RWPE2 (cell line): ENCODE measurements around the gene CHAF1B.
"Not testable (repeated sequence)": the region's sequence is repeated elsewhere in the genome, so short reads cannot be mapped to it uniquely, and the experiment has no call there.

ENCODE experiments used
- ATAC-seq: fragments of 200-7000 bp; cut with Tn5 transposase; 3 replicates; pipeline ENCODE4 v1.9.1; 2021; ENCODE audit warnings: low read depth
- DNase-seq: peaks from one replicate; pipeline ENCODE4 v3.0.0-alpha.2; 2020; ENCODE audit warnings: low spot score
- H3K27ac ChIP-seq: fragments of 450-650 bp; 2 replicates; pipeline ENCODE4 v1.5.1; 2017; ENCODE audit warnings: mild to moderate bottlenecking; ENCODE audit not compliant: poor library complexity, severe bottlenecking
- H3K27me3 ChIP-seq: fragments of 250-450 bp; sonication (Bioruptor Pico); 2 replicates; pipeline ENCODE4 v1.5.1; 2021; ENCODE audit warnings: mild to moderate bottlenecking, moderate library complexity; ENCODE audit not compliant: insufficient read depth, poor library complexity, severe bottlenecking
- H3K36me3 ChIP-seq: fragments of 250-450 bp; sonication (Bioruptor Pico); 2 replicates; pipeline ENCODE4 v1.5.1; 2020; ENCODE audit warnings: low read depth, mild to moderate bottlenecking, moderate library complexity
- H3K4me1 ChIP-seq: fragments of 250-450 bp; sonication (Bioruptor Pico); 2 replicates; pipeline ENCODE4 v1.5.1; 2021; ENCODE audit warnings: mild to moderate bottlenecking, moderate library complexity; ENCODE audit not compliant: insufficient read depth, poor library complexity, severe bottlenecking
- H3K4me3 ChIP-seq: fragments of 250-450 bp; sonication (Bioruptor Pico); 2 replicates; pipeline ENCODE4 v1.5.1; 2021; ENCODE audit warnings: mild to moderate bottlenecking, moderate library complexity; ENCODE audit not compliant: severe bottlenecking
- H3K9me3 ChIP-seq: fragments of 250-450 bp; sonication (Bioruptor Pico); 2 replicates; pipeline ENCODE4 v1.5.1; 2021; ENCODE audit warnings: mild to moderate bottlenecking, moderate library complexity; ENCODE audit not compliant: severe bottlenecking
- TF ChIP-seq, protein P1 (sequence below): fragments of 450-650 bp; IDR thresholded peaks from one replicate; pipeline ENCODE4 v1.5.1; 2017; ENCODE audit warnings: mild to moderate bottlenecking, moderate library complexity; ENCODE audit not compliant: poor library complexity, severe bottlenecking

CHAF1B gene

DNA sequence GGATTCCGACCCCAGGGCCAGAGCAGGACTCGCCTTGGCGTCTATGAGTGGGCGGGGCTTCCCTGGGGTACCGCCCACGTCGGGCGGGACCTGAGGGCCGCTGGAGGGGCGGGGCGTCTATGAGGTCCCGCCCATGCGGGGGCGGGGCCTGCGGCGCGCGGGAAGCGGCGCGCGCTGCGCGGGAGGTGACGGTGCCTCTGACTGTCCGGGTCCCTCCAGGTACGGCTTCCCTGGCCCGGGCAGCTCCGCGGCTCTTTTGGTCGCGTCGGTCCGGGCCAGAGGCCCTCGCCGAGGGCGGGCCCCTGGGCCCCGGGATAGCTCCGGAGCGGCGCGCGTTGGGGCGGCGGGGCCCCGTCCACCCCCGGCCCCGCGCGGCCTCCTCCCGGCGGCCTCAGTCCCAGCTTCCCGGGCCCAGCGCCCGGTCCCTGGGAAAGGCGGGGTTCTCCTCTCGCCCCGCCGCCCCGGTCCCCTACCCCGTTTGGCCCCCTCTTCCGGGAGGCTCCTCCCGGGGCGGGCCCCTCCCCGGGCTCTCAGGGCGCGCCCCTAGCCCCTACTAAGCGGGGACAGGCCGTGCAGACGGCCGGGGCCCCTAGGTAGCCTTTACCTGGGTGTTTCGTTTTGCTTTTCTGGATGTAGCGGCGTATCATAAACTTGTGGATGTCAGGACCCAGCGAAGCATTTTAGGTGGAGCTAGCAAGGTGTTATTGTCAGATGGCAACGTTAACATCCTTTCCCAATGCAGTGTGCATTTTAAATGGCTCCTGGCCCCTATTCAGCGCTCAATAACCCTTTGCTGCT is at the start of gene CHAF1B:
TSS of gene CHAF1B (plus strand) at position 160 of the 798 bp plus-strand sequence. CDS start 745 bp downstream, outside the sequence.
- Histone ChIP-seq H3K4me3 (peak within 1 kb of the TSS; percentile 81), H3K27ac (peak within 1 kb of the TSS; percentile 33), H3K36me3 (peaks cover 30% of the 10 kb centered on the region), H3K4me1 (no peaks in the 10 kb centered on the region), H3K27me3 (no peaks in the 10 kb centered on the region), H3K9me3 (no peaks in the 10 kb centered on the region)
- TF ChIP-seq, protein P1, sequence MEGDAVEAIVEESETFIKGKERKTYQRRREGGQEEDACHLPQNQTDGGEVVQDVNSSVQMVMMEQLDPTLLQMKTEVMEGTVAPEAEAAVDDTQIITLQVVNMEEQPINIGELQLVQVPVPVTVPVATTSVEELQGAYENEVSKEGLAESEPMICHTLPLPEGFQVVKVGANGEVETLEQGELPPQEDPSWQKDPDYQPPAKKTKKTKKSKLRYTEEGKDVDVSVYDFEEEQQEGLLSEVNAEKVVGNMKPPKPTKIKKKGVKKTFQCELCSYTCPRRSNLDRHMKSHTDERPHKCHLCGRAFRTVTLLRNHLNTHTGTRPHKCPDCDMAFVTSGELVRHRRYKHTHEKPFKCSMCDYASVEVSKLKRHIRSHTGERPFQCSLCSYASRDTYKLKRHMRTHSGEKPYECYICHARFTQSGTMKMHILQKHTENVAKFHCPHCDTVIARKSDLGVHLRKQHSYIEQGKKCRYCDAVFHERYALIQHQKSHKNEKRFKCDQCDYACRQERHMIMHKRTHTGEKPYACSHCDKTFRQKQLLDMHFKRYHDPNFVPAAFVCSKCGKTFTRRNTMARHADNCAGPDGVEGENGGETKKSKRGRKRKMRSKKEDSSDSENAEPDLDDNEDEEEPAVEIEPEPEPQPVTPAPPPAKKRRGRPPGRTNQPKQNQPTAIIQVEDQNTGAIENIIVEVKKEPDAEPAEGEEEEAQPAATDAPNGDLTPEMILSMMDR = no peak
- ATAC-seq (peak; percentile 84), DNase-seq (peak; percentile 76)

GRCh38 chr21:36337099-36337509 is 48.1 kb upstream of the CHAF1B start:
- DNase-seq = no peak
- Histone ChIP-seq H3K36me3 (peaks cover 82% of the 10 kb centered on the region), H3K9me3 (no peaks in the 10 kb centered on the region), H3K27me3 (no peaks in the 10 kb centered on the region), H3K4me3 (no peak overlapping the region), H3K27ac (peak overlapping the region; percentile 91), H3K4me1 (peaks cover 23% of the 10 kb centered on the region)
- ATAC-seq = peak; percentile 98
- TF ChIP-seq, protein P1 = no peak

DNA sequence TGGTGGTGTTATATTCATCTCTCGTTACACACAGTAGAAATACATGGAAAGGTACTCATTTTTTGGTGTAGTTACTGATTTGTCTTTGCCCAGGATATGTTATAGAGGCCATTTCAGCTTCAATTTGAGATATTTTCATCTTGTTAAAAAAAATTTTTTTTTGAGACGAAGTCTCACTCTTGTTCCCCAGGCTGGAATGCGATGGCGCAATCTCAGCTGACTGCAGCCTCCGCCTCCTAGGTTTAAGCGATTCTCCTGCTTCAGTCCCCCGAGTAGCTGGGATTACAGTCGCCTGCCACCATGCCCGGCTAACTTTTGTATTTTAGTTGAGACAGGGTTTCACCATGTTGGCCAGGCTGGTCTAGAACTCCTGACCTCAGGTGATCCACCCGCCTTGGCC is 46.2 kb upstream of the CHAF1B start:
- ATAC-seq (no peak), DNase-seq (no peak)
- Histone ChIP-seq H3K4me3 (no peak overlapping the region), H3K4me1 (peaks cover 23% of the 10 kb centered on the region), H3K9me3 (no peaks in the 10 kb centered on the region), H3K27me3 (no peaks in the 10 kb centered on the region), H3K36me3 (peaks cover 87% of the 10 kb centered on the region), H3K27ac (no peak overlapping the region)
- TF ChIP-seq, protein P1 = no peak

DNA sequence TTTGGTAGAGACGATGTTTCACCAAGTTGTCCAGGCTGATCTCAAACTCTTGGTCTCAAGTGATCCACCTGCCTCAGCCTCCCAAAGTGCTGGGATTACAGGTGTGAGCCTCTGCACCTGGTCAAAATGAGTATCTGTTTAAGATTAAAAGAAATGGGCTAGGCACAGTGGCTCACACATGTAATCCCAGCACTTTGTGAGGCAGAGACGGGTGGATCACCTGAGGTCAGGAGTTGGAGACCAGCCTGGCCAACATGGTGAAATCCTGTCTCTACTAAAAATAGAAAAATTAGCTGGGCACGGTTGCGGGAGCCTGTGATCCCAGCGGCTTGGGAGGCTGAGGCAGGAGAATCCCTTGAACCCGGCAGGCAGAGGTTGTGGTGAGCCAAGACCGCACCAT is 42.6 kb upstream of the CHAF1B start:
- not testable (repeated sequence) for H3K27me3 ChIP-seq, DNase-seq, ATAC-seq, H3K4me3 ChIP-seq, H3K9me3 ChIP-seq, H3K4me1 ChIP-seq, H3K27ac ChIP-seq
- H3K36me3 ChIP-seq = peaks cover 92% of the 10 kb centered on the region

- no peaks in the 10 kb centered on the region for H3K9me3 ChIP-seq
- no peaks in the 10 kb centered on the region for H3K27me3 ChIP-seq
- H3K36me3 ChIP-seq = peaks cover 93% of the 10 kb centered on the region
- H3K27ac ChIP-seq = no peak overlapping the region
- TF ChIP-seq, protein P1 = no peak
- H3K4me1 ChIP-seq = no peaks in the 10 kb centered on the region
- no peak overlapping the region for H3K4me3 ChIP-seq
- no peak for ATAC-seq
- DNase-seq = no peak
Measured at GRCh38 chr21:36344931-36345330, 40.3 kb upstream of the CHAF1B start.
